Muscle layer of colon (tissue), 2 donors: ENCODE results near the gene EHMT1.

Experiments
- H3K27ac ChIP-seq: one replicate; pipeline ENCODE4 v1.7.0; 2013; ENCODE audit warnings: low read depth, mild to moderate bottlenecking, low read length, moderate library complexity
- H3K27me3 ChIP-seq, 2 donors: one replicate each; pipeline ENCODE4 v1.7.0; 2013; ENCODE audit warnings: low read length in 2 of 2, mild to moderate bottlenecking in 2 of 2; ENCODE audit not compliant: insufficient read depth in 2 of 2, control insufficient read depth in 1 of 2
- H3K36me3 ChIP-seq: one replicate; pipeline ENCODE4 v1.7.0; 2013; ENCODE audit warnings: mild to moderate bottlenecking, low read length; ENCODE audit not compliant: insufficient read depth
- H3K4me1 ChIP-seq: one replicate; pipeline ENCODE4 v1.7.0; 2013; ENCODE audit warnings: mild to moderate bottlenecking, low read length; ENCODE audit not compliant: insufficient read depth
- H3K4me3 ChIP-seq, 2 donors: one replicate each; pipeline ENCODE4 v1.7.0; 2013; ENCODE audit warnings: low read length in 2 of 2, low read depth in 1 of 2, mild to moderate bottlenecking in 1 of 2, moderate library complexity in 1 of 2
- H3K9ac ChIP-seq: one replicate; pipeline ENCODE4 v1.7.0; 2013; ENCODE audit warnings: low read length
- H3K9me3 ChIP-seq: one replicate; pipeline ENCODE4 v1.7.0; 2013; ENCODE audit warnings: mild to moderate bottlenecking, low read length
- donor health status: abdominal sarcoma.
- donor health status: Adenocarcinoma of cecum.

Gene EHMT1

GRCh38 chr9:137694962-137695875 is 76.4 kb downstream of the EHMT1 start:
- Histone ChIP-seq H3K9me3 (no peaks in the 10 kb centered on the region), H3K27me3 (no peaks in the 10 kb centered on the region), H3K4me3 (no peak overlapping the region), H3K27ac (no peak overlapping the region), H3K36me3 (no peaks in the 10 kb centered on the region), H3K9ac (no peak overlapping the region), H3K4me1 (peaks cover 24% of the 10 kb centered on the region)

DNA sequence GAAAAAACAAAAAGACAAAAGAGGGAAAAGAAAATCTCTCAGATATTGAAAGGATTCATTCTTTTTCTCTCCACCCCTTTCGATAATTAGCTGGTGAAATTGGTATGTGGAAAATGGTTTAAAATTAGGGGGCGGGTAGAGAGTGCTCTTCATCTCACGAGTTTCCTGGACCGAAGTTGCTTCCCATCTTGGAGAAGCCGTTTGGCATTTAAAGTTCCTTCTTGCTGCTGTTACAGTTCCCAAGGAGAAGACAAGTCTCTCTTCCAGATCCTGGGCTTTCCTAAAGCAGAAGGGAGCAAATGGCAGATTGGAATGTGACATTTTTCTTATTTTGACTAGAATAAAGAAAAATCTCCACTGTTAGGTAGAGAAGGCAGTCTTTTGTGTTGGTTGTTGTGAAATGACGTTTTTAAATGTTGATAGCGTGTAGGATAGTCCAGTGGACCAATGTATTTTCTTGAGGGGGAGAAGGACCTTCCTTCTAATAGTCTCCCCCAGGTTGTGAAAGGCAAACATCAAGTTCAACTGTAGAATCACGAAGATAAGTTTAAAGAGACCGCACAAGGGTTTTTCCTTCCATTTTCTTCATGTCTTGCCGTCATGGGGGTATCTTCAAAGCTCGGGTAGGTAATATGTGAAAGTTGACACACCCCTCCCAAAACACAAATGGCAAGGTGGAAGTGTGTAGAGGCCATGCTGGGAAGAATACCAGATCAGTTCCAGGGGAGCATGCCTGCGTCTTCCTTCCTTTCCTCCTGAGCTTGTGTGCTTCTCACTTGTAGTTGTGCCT is 77.5 kb downstream of the EHMT1 start:
- Histone ChIP-seq H3K27me3 (no peaks in the 10 kb centered on the region), H3K4me1 (peaks cover 23% of the 10 kb centered on the region), H3K4me3 (no peak overlapping the region), H3K9ac (no peak overlapping the region), H3K9me3 (no peaks in the 10 kb centered on the region), H3K36me3 (no peaks in the 10 kb centered on the region), H3K27ac (no peak overlapping the region)

DNA sequence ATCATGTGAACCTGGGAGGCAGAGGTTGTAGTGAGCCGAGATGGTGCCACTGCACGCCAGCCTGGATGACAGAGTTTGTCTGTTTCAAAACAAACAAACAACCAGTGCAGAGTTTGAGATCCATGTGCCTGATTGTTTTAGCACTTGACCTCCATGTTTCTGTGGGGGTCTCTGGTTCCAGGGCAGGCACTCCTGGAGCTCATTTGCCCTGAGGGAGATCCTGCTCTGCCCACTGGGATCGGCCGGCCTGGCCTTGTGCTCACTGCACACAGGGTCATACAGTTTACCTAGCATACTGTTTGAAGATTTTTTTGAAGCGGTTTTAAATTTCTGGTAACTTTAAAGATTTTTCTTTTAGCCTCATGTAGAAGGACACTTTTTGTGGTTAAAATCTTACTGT is 78.4 kb downstream of the EHMT1 start:
- peaks cover 16% of the 10 kb centered on the region for H3K4me1 ChIP-seq
- H3K4me3 ChIP-seq, result no peak overlapping the region
- no peaks in the 10 kb centered on the region for H3K9me3 ChIP-seq
- H3K36me3 ChIP-seq, result no peaks in the 10 kb centered on the region
- H3K9ac ChIP-seq, result no peak overlapping the region
- H3K27me3 ChIP-seq, result no peaks in the 10 kb centered on the region
- H3K27ac ChIP-seq, result no peak overlapping the region

GRCh38 chr9:137697832-137698231 is 79.0 kb downstream of the EHMT1 start:
- H3K36me3 ChIP-seq, result no peaks in the 10 kb centered on the region
- H3K27me3 ChIP-seq, result no peaks in the 10 kb centered on the region
- H3K4me3 ChIP-seq, result no peak overlapping the region
- H3K27ac ChIP-seq, result no peak overlapping the region
- no peak overlapping the region for H3K9ac ChIP-seq
- peaks cover 13% of the 10 kb centered on the region for H3K4me1 ChIP-seq
- no peaks in the 10 kb centered on the region for H3K9me3 ChIP-seq

- no peaks in the 10 kb centered on the region for H3K27me3 ChIP-seq
- H3K9ac ChIP-seq, result no peak overlapping the region
- no peak overlapping the region for H3K27ac ChIP-seq
- H3K36me3 ChIP-seq, result no peaks in the 10 kb centered on the region
- H3K9me3 ChIP-seq, result no peaks in the 10 kb centered on the region
- no peak overlapping the region for H3K4me3 ChIP-seq
- H3K4me1 ChIP-seq, result peaks cover 5% of the 10 kb centered on the region
Observed at GRCh38 chr9:137700911-137701310, 82.1 kb downstream of the EHMT1 start.

GRCh38 chr9:137702615-137703379 is 84.0 kb downstream of the EHMT1 start:
- no peaks in the 10 kb centered on the region for H3K36me3 ChIP-seq
- peaks cover 5% of the 10 kb centered on the region for H3K4me1 ChIP-seq
- H3K4me3 ChIP-seq, result no peak overlapping the region
- H3K27me3 ChIP-seq, result no peaks in the 10 kb centered on the region
- no peaks in the 10 kb centered on the region for H3K9me3 ChIP-seq
- H3K27ac ChIP-seq, result no peak overlapping the region
- H3K9ac ChIP-seq, result no peak overlapping the region

DNA sequence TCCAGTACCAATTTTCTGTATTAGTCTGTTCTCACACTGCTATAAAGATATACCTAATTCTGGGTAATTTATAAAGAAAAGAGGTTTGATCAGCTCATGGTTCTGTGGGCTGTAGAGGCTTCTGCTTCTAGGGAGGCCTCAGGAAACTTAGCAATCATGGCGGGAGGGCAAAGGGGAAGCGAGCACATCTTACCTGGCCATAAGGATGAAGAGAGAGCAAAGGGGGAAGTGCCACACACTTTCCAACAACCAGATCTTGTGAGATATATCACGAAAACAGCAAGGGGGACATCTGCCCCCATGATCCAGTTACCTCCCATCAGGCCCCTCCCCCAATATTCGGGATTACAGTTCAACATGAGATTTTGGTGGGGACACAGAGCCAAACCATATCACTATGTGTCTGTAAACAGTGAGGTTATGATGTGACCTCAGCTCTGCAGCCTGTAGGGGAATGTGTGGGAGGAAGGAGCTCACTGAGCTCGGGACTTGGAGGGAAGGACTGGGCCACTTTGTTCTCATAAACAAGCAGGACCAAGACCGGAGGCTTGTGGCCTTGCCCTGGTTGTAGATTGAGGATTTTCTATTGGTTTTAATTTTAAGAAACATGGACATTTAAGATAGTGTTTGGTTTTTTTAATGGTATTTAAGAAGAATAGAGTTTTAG is 85.2 kb downstream of the EHMT1 start:
- no peak overlapping the region for H3K4me3 ChIP-seq
- H3K9me3 ChIP-seq, result no peaks in the 10 kb centered on the region
- no peaks in the 10 kb centered on the region for H3K27me3 ChIP-seq
- peaks cover 5% of the 10 kb centered on the region for H3K4me1 ChIP-seq
- H3K36me3 ChIP-seq, result no peaks in the 10 kb centered on the region
- H3K27ac ChIP-seq, result no peak overlapping the region
- H3K9ac ChIP-seq, result no peak overlapping the region

GRCh38 chr9:137705443-137705863 is 86.6 kb downstream of the EHMT1 start:
- Histone ChIP-seq H3K9me3 (no peaks in the 10 kb centered on the region), H3K9ac (no peak overlapping the region), H3K4me3 (no peak overlapping the region), H3K36me3 (no peaks in the 10 kb centered on the region), H3K27me3 (no peaks in the 10 kb centered on the region), H3K4me1 (peaks cover 5% of the 10 kb centered on the region), H3K27ac (no peak overlapping the region)

DNA sequence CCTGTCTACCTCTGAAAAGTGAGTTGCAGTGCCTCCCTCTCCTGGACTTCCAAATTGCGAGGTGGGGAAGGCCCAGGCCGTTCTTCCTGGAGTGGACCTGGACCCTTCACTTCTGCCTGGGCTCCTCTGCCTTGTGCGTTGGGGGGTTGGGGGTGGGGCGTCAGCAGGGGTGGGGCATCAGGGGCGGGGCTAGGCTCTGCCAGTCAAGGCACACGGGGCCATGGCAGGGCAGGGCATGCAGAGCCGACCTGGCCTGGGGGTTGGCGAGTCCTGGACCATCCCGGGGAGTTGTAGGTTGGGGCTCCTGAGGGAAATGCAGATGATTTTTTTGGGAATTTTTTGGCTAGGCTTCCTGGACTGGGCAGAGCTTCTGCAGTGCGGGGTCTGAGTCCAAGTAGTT is 87.1 kb downstream of the EHMT1 start:
- Histone ChIP-seq H3K4me1 (peaks cover 5% of the 10 kb centered on the region), H3K9ac (no peak overlapping the region), H3K27me3 (no peaks in the 10 kb centered on the region), H3K4me3 (no peak overlapping the region), H3K36me3 (no peaks in the 10 kb centered on the region), H3K27ac (no peak overlapping the region), H3K9me3 (no peaks in the 10 kb centered on the region)

- Histone ChIP-seq H3K36me3 (no peaks in the 10 kb centered on the region), H3K27ac (no peak overlapping the region), H3K4me1 (peaks cover 5% of the 10 kb centered on the region), H3K9me3 (no peaks in the 10 kb centered on the region), H3K9ac (no peak overlapping the region), H3K27me3 (no peaks in the 10 kb centered on the region), H3K4me3 (no peak overlapping the region)
Observed at GRCh38 chr9:137707361-137707760, 88.6 kb downstream of the EHMT1 start.
